H9 (cell line): Measurements from ENCODE around the gene MYH15. TPM values are rescaled to one million over a fixed set of nuclear protein-coding genes. Genes with fewer than 3 reads are reported as not detected.

Experiments used
- DNase-seq: peaks from one replicate; pipeline ENCODE4 v3.0.0-alpha.2; 2017
- H2AFZ ChIP-seq: one replicate; pipeline ENCODE4 v1.6.1; 2013; ENCODE audit warnings: mild to moderate bottlenecking, low read length, control low read depth, moderate library complexity
- H2AK5ac ChIP-seq: 2 replicates; pipeline ENCODE4 v1.6.1; 2013; ENCODE audit warnings: low read length, control low read depth, mixed read lengths; ENCODE audit not compliant: insufficient read length
- H2BK120ac ChIP-seq: one replicate; pipeline ENCODE4 v1.6.1; 2013; ENCODE audit warnings: low read depth, mild to moderate bottlenecking, low read length, control low read depth, inconsistent platforms; ENCODE audit not compliant: poor library complexity, severe bottlenecking
- H2BK12ac ChIP-seq: 2 replicates; pipeline ENCODE4 v1.6.1; 2013; ENCODE audit warnings: low read length, control low read depth, mixed read lengths, low read depth; ENCODE audit not compliant: insufficient read length
- H2BK15ac ChIP-seq: 2 replicates; pipeline ENCODE4 v1.6.1; 2013; ENCODE audit warnings: low read depth, low read length, control low read depth
- H2BK20ac ChIP-seq: one replicate; pipeline ENCODE4 v1.6.1; 2013; ENCODE audit warnings: low read depth, mild to moderate bottlenecking, low read length, control low read depth, inconsistent platforms; ENCODE audit not compliant: poor library complexity, severe bottlenecking
- H2BK5ac ChIP-seq: 2 replicates; pipeline ENCODE4 v1.6.1; 2013; ENCODE audit warnings: low read length, control low read depth, mixed read lengths; ENCODE audit not compliant: insufficient read length
- H3K14ac ChIP-seq: 2 replicates; pipeline ENCODE4 v1.6.1; 2013; ENCODE audit warnings: low read length, control low read depth; ENCODE audit not compliant: insufficient read depth
- H3K18ac ChIP-seq: 2 replicates; pipeline ENCODE4 v1.6.1; 2013; ENCODE audit warnings: low read depth, mild to moderate bottlenecking, mixed read lengths, low read length, control low read depth; ENCODE audit not compliant: insufficient read length
- H3K23ac ChIP-seq: 2 replicates; pipeline ENCODE4 v1.6.1; 2013; ENCODE audit warnings: low read length, control low read depth, mixed read lengths, low read depth; ENCODE audit not compliant: insufficient read length
- H3K23me2 ChIP-seq: 2 replicates; pipeline ENCODE4 v1.6.1; 2013; ENCODE audit warnings: low read depth, mild to moderate bottlenecking, mixed read lengths, low read length, control low read depth; ENCODE audit not compliant: insufficient read length, poor library complexity, severe bottlenecking
- H3K27ac ChIP-seq: 2 replicates; pipeline ENCODE4 v1.5.1; 2013; ENCODE audit warnings: low read length, control low read depth, mixed read lengths, low read depth; ENCODE audit not compliant: insufficient read length
- H3K27me3 ChIP-seq: 2 replicates; pipeline ENCODE4 v1.6.1; 2013; ENCODE audit warnings: low read length, control low read depth, inconsistent platforms; ENCODE audit not compliant: insufficient read depth
- H3K4ac ChIP-seq: 2 replicates; pipeline ENCODE4 v1.6.1; 2013; ENCODE audit warnings: low read depth, mild to moderate bottlenecking, control low read depth, inconsistent platforms, low read length, moderate library complexity
- H3K4me1 ChIP-seq: 2 replicates; pipeline ENCODE4 v1.6.1; 2013; ENCODE audit warnings: low read length, control low read depth, inconsistent platforms; ENCODE audit not compliant: insufficient read depth
- H3K4me2 ChIP-seq: 2 replicates; pipeline ENCODE4 v1.6.1; 2013; ENCODE audit warnings: low read length, control low read depth, mixed read lengths; ENCODE audit not compliant: insufficient read length, insufficient read depth
- H3K56ac ChIP-seq: 2 replicates; pipeline ENCODE4 v1.6.1; 2013; ENCODE audit warnings: low read depth, mild to moderate bottlenecking, mixed read lengths, low read length, control low read depth; ENCODE audit not compliant: insufficient read length
- H3K79me1 ChIP-seq: 2 replicates; pipeline ENCODE4 v1.6.1; 2013; ENCODE audit warnings: low read depth, mild to moderate bottlenecking, moderate library complexity, low read length, control low read depth, inconsistent platforms; ENCODE audit not compliant: insufficient read depth, poor library complexity, severe bottlenecking
- H3K79me2 ChIP-seq: 2 replicates; pipeline ENCODE4 v1.6.1; 2013; ENCODE audit warnings: low read length, control low read depth, inconsistent platforms; ENCODE audit not compliant: insufficient read depth
- H3K9ac ChIP-seq: 2 replicates; pipeline ENCODE4 v1.6.1; 2013; ENCODE audit warnings: low read length, control low read depth, mixed read lengths; ENCODE audit not compliant: insufficient read length; ENCODE audit errors: extremely low read depth
- H3K9me3 ChIP-seq: one replicate; pipeline ENCODE4 v1.6.1; 2013; ENCODE audit warnings: low read depth, low read length, inconsistent platforms; ENCODE audit not compliant: control insufficient read depth
- H3T11ph ChIP-seq: one replicate; pipeline ENCODE4 v1.6.1; 2013; ENCODE audit warnings: mild to moderate bottlenecking, low read length, control low read depth, inconsistent platforms
- H4K20me1 ChIP-seq: one replicate; pipeline ENCODE4 v1.6.1; 2013; ENCODE audit not compliant: control insufficient read depth, insufficient read length, insufficient read depth
- H4K5ac ChIP-seq: 2 replicates; pipeline ENCODE4 v1.6.1; 2013; ENCODE audit warnings: low read depth, mild to moderate bottlenecking, mixed read lengths, low read length, control low read depth; ENCODE audit not compliant: insufficient read length
- H4K8ac ChIP-seq: replicated peaks from 2 replicates; pipeline ENCODE4 v1.6.1; 2013; ENCODE audit warnings: low read length, control low read depth, mixed read lengths, low read depth; ENCODE audit not compliant: insufficient read length
- H4K91ac ChIP-seq: 2 replicates; pipeline ENCODE4 v1.6.1; 2013; ENCODE audit warnings: low read depth, mild to moderate bottlenecking, moderate library complexity, mixed read lengths, low read length, control low read depth; ENCODE audit not compliant: insufficient read length
- H3K27ac Mint-ChIP-seq, 3 experiments: 2 replicates in 2 of 3; 3 replicates in 1 of 3; pipeline ENCODE4 v1.8.0; 2020 to 2021; ENCODE audit warnings: mixed read lengths in 3 of 3, mild to moderate bottlenecking in 1 of 3, moderate library complexity in 1 of 3
- H3K27me3 Mint-ChIP-seq: 2 replicates; pipeline ENCODE4 v1.8.0; 2021; ENCODE audit warnings: low read depth, mild to moderate bottlenecking, moderate library complexity, mixed read lengths
- H3K36me3 Mint-ChIP-seq, 3 experiments: 2 replicates in 2 of 3; 3 replicates in 1 of 3; pipeline ENCODE4 v1.8.0; 2020 to 2021; ENCODE audit warnings: low read depth in 3 of 3, mixed read lengths in 3 of 3; ENCODE audit not compliant: insufficient read depth in 1 of 3
- H3K4me1 Mint-ChIP-seq, 2 experiments: 2 replicates each; pipeline ENCODE4 v1.8.0; 2020; ENCODE audit warnings: mixed read lengths in 2 of 2
- H3K4me3 Mint-ChIP-seq, 2 experiments: 2 replicates in 1 of 2; 3 replicates in 1 of 2; pipeline ENCODE4 v1.8.0; 2020 to 2021; ENCODE audit warnings: mild to moderate bottlenecking in 2 of 2, mixed read lengths in 2 of 2, moderate library complexity in 1 of 2
- H3K9me3 Mint-ChIP-seq, 2 experiments: 2 replicates in 1 of 2; 3 replicates in 1 of 2; pipeline ENCODE4 v1.8.0; 2020; ENCODE audit warnings: mild to moderate bottlenecking in 2 of 2, mixed read lengths in 2 of 2, moderate library complexity in 1 of 2
- CTCF ChIP-seq: fragments of 200-600 bp; sonication (generic); conservative IDR thresholded peaks from 3 replicates; pipeline ENCODE4 v1.8.0; 2021; ENCODE audit warnings: antibody characterized with exemption, mild to moderate bottlenecking
- WGBS: extraction: QIAGEN DNeasy Blood & Tissue Kit; methylation state at CpG from one replicate; pipeline ENCODE4 v1.1.7; 2013; ENCODE audit warnings: missing lambda C conversion rate, low lambda C conversion rate, mixed read lengths; ENCODE audit not compliant: insufficient read length; ENCODE audit errors: extremely low coverage; 5-methylcytosine and 5-hydroxymethylcytosine counted together
- total RNA-seq: library from RNA; stranded (reverse); gene quantifications from 2 replicates; pipeline ENCODE4 v1.2.1, GENCODE V29; 2021

Gene MYH15
- total RNA-seq, 1 experiment from 2014 or later = 0.13 TPM

- H3K27ac ChIP-seq = no peak overlapping the region
- no peak overlapping the region for H3T11ph ChIP-seq
- no peaks in the 10 kb centered on the region for H3K79me2 ChIP-seq
- peaks cover 13 to 17% of the 10 kb centered on the region in 2 experiments for H3K4me1 Mint-ChIP-seq
- H4K91ac ChIP-seq = no peak overlapping the region
- no peak overlapping the region for H4K5ac ChIP-seq
- no peak overlapping the region for H3K4me3 Mint-ChIP-seq
- H3K4ac ChIP-seq = no peak overlapping the region
- WGBS = no CpG with 5 or more reads among the region's 2 CpGs
- no peak overlapping the region for H3K23ac ChIP-seq
- H3K18ac ChIP-seq = no peak overlapping the region
- H3K9ac ChIP-seq = no peak overlapping the region
- H2AFZ ChIP-seq = no peak overlapping the region
- no peak overlapping the region for H3K14ac ChIP-seq
- no peaks in the 10 kb centered on the region for H4K20me1 ChIP-seq
- H3K27ac Mint-ChIP-seq = no peak overlapping the region
- H2BK15ac ChIP-seq = no peak overlapping the region
- H3K27me3 ChIP-seq = no peaks in the 10 kb centered on the region
- peaks cover 5 to 16% (median 6%) of the 10 kb centered on the region in 3 experiments; a peak in 5 of 7 replicates for H3K36me3 Mint-ChIP-seq
- no peak overlapping the region for H4K8ac ChIP-seq
- H3K79me1 ChIP-seq = no peaks in the 10 kb centered on the region
- no peak overlapping the region for H3K4me2 ChIP-seq
- no peak overlapping the region for H2BK20ac ChIP-seq
- DNase-seq = no peak
- H3K4me1 ChIP-seq = 0 out of 2 replicates have a peak, but pooled peaks cover 2% of the 10 kb centered on the region
- TF ChIP-seq CTCF = no peak
- H2BK12ac ChIP-seq = no peak overlapping the region
- H2AK5ac ChIP-seq = no peak overlapping the region
- H2BK5ac ChIP-seq = no peak overlapping the region
- H3K27me3 Mint-ChIP-seq = no peaks in the 10 kb centered on the region
- no peak overlapping the region for H3K56ac ChIP-seq
- no peak overlapping the region for H2BK120ac ChIP-seq
- no peaks in the 10 kb centered on the region for H3K23me2 ChIP-seq
- peaks cover 6% of the 10 kb centered on the region for H3K9me3 ChIP-seq
- H3K9me3 Mint-ChIP-seq = peaks cover 15 to 17% of the 10 kb centered on the region in 2 experiments
These were observed 68.1 kb downstream of the MYH15 start for GRCh38 chr3:108442281-108442680.
